ENCODE data around the gene SFPQ. TPM values are rescaled to one million over a fixed set of nuclear protein-coding genes. Genes with fewer than 3 reads are reported as not detected.

The SFPQ gene
- total RNA-seq, 1 donor, result 152 TPM

DNA sequence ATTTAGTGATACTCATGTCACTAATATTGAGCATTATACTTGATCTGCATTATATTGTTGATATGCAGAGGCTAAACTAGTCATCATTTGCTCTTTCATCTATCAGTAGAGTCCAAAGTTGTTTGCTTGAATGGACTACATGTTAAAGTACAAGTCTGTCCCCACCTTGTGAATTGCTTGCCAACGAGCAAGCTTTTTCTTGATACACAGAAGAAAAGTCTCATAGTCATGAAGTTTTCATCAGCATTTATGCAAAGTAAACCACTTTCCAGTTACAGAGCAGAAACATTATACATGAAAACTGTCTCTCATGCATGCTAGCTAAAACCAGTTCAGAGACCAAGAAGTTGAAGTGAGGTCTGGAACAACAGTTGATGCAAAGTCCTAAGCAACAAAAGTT lies 13.0 kb downstream of the SFPQ start:
- no peak overlapping the region for H3K4me3 ChIP-seq (ENCODE audit: low read depth, low read length)
- TF ChIP-seq, protein P1, sequence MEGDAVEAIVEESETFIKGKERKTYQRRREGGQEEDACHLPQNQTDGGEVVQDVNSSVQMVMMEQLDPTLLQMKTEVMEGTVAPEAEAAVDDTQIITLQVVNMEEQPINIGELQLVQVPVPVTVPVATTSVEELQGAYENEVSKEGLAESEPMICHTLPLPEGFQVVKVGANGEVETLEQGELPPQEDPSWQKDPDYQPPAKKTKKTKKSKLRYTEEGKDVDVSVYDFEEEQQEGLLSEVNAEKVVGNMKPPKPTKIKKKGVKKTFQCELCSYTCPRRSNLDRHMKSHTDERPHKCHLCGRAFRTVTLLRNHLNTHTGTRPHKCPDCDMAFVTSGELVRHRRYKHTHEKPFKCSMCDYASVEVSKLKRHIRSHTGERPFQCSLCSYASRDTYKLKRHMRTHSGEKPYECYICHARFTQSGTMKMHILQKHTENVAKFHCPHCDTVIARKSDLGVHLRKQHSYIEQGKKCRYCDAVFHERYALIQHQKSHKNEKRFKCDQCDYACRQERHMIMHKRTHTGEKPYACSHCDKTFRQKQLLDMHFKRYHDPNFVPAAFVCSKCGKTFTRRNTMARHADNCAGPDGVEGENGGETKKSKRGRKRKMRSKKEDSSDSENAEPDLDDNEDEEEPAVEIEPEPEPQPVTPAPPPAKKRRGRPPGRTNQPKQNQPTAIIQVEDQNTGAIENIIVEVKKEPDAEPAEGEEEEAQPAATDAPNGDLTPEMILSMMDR (IDR thresholded peaks at IDR 0.05; ENCODE audit: insufficient read depth, low read length), result no peak
- DNase-seq (ENCODE audit: low read depth), result no peak

- DNase-seq (ENCODE audit: low read depth), result no peak
- H3K4me3 ChIP-seq (ENCODE audit: low read depth, low read length), result no peak overlapping the region
- TF ChIP-seq, protein P1 (IDR thresholded peaks at IDR 0.05; ENCODE audit: insufficient read depth, low read length), result no peak
Observed at GRCh38 chr1:35178874-35179380, 14.0 kb downstream of the SFPQ start.

- no peak for DNase-seq (ENCODE audit: low read depth)
- no peak overlapping the region for H3K4me3 ChIP-seq (ENCODE audit: low read depth, low read length)
- TF ChIP-seq, protein P1 (IDR thresholded peaks at IDR 0.05; ENCODE audit: insufficient read depth, low read length), result no peak
Observed at GRCh38 chr1:35178295-35178695, 14.7 kb downstream of the SFPQ start.

- DNase-seq (ENCODE audit: low read depth), result no peak
- H3K4me3 ChIP-seq (ENCODE audit: low read depth, low read length), result no peak overlapping the region
- TF ChIP-seq, protein P1 (IDR thresholded peaks at IDR 0.05; ENCODE audit: insufficient read depth, low read length), result no peak
Observed at GRCh38 chr1:35177237-35177786, 15.6 kb downstream of the SFPQ start.

DNA sequence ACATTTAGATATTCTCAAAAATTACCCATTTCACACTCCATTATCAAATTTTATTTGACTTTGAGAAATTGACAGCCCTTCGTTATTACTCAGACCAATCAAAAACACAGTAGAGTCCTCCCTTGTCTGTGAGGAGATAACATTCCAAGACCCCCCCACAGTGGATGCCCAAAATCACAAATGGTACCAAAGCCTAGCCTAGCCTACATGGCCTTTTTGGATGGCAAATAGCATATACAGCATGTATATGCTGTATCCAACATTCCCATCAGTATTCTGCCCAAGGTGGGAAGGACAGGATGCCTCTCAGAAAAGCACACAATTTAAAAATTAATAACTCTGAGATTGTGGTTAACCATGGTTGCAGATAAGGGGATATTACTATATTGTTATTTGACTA lies 17.3 kb downstream of the SFPQ start:
- no peak overlapping the region for H3K4me3 ChIP-seq (ENCODE audit: low read depth, low read length)
- DNase-seq (ENCODE audit: low read depth), result no peak
- TF ChIP-seq, protein P1 (IDR thresholded peaks at IDR 0.05; ENCODE audit: insufficient read depth, low read length), result no peak

- TF ChIP-seq, protein P1 (IDR thresholded peaks at IDR 0.05; ENCODE audit: insufficient read depth, low read length), result no peak
- no peak for DNase-seq (ENCODE audit: low read depth)
- no peak overlapping the region for H3K4me3 ChIP-seq (ENCODE audit: low read depth, low read length)
Observed at GRCh38 chr1:35175098-35175576, 17.8 kb downstream of the SFPQ start.
